ENCODE measurements around the gene COX7A1.

COX7A1 gene

DNA sequence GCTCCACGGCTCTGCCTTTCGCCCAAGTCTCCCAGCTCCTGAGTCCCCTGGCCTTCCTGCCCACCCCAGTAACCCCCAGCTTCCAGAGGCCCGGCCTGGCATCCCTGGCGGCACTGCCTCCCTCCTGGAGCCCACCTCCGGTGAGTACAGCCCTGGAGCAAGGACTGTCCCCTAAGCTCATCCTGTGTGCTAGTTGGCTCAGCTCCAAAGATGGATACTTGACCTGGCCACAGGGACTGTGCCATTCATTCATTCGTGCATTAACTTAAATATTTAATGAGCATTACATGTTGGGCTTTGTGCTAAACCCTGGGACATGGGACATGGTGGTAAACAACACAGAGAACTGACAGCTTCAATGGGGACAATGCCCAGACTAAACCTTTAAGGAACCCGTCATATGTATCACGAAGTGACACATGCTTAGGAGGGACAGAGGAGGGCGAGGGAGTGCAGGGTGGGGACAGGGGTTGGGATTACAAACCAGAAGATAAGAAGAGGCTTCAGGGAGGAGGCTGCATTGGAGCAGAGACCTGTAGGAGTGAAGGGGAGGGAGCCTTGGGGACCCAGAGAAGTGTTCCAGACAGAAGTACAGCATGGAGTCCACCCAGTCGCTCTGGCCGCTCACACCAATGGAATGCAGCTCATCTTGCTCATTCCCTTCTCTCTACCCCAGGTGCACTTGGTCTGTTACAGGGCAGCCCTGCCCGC, 48.2 kb downstream of the COX7A1 start:
- Histone ChIP-seq H3K4me1 (no peaks in the 10 kb centered on the region), H3K9ac (no peak overlapping the region), H3K79me2 (no peaks in the 10 kb centered on the region), H3K27me3 (ENCODE audit: control insufficient read depth, insufficient read depth, low read length) (no peaks in the 10 kb centered on the region), H3K4me2 (ENCODE audit: low read length) (no peak overlapping the region), H3K27ac (no peak overlapping the region), H2AFZ (no peak overlapping the region), H3K4me3 (ENCODE audit: low read depth, low read length) (no peak overlapping the region), H3K9me3 (ENCODE audit: control insufficient read depth, low read length) (no peaks in the 10 kb centered on the region), H3K36me3 (ENCODE audit: control insufficient read depth, insufficient read depth, low read length) (no peaks in the 10 kb centered on the region)
- no peak for TF ChIP-seq CTCF (IDR thresholded peaks at IDR 0.05)

DNA sequence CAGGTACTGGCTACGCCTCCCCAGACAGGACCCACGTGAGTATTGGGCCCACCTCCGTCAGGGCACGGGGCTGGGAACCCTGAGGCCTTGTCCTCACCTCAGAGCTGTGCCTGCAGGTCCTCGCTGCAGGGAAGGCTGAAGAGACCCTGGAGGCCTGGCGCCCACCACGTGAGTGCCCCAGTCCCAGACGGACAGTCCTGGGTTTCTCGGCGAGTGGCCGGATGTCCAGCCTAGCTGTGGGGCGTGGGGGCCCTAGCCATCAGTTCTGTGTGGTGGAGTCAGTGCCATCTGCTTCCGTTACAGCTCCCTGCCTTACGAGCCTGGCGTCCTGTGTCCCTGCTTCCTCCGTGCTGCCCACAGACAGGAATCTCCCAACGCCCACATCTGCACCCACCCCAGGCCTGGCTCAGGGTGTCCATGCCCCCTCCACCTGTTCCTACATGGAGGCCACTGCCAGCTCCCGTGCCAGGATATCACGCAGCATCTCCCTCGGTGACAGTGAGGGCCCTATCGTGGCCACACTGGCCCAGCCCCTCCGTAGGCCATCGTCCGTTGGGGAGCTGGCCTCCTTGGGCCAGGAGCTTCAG, 49.1 kb downstream of the COX7A1 start:
- H3K27me3 ChIP-seq (ENCODE audit: control insufficient read depth, insufficient read depth, low read length) = no peaks in the 10 kb centered on the region
- TF ChIP-seq CTCF (IDR thresholded peaks at IDR 0.05) = no peak
- no peak overlapping the region for H3K4me2 ChIP-seq (ENCODE audit: low read length)
- no peaks in the 10 kb centered on the region for H3K36me3 ChIP-seq (ENCODE audit: control insufficient read depth, insufficient read depth, low read length)
- H2AFZ ChIP-seq = no peak overlapping the region
- H3K79me2 ChIP-seq = no peaks in the 10 kb centered on the region
- H3K4me1 ChIP-seq = no peaks in the 10 kb centered on the region
- no peak overlapping the region for H3K27ac ChIP-seq
- no peaks in the 10 kb centered on the region for H3K9me3 ChIP-seq (ENCODE audit: control insufficient read depth, low read length)
- H3K4me3 ChIP-seq (ENCODE audit: low read depth, low read length) = no peak overlapping the region
- no peak overlapping the region for H3K9ac ChIP-seq

- no peaks in the 10 kb centered on the region for H3K4me1 ChIP-seq
- H2AFZ ChIP-seq = no peak overlapping the region
- H3K36me3 ChIP-seq (ENCODE audit: control insufficient read depth, insufficient read depth, low read length) = no peaks in the 10 kb centered on the region
- no peaks in the 10 kb centered on the region for H3K9me3 ChIP-seq (ENCODE audit: control insufficient read depth, low read length)
- no peak for TF ChIP-seq CTCF (IDR thresholded peaks at IDR 0.05)
- H3K4me3 ChIP-seq (ENCODE audit: low read depth, low read length) = no peak overlapping the region
- no peaks in the 10 kb centered on the region for H3K79me2 ChIP-seq
- no peak overlapping the region for H3K9ac ChIP-seq
- no peak overlapping the region for H3K4me2 ChIP-seq (ENCODE audit: low read length)
- no peak overlapping the region for H3K27ac ChIP-seq
- no peaks in the 10 kb centered on the region for H3K27me3 ChIP-seq (ENCODE audit: control insufficient read depth, insufficient read depth, low read length)
Observed at GRCh38 chr19:36101550-36102327, 50.5 kb downstream of the COX7A1 start.

Measured in parathyroid adenoma (tissue), 2 donors.